AG04450 (cell line): Measurements from ENCODE around the gene GNPAT. TPM values are rescaled to one million over a fixed set of nuclear protein-coding genes. Genes with fewer than 3 reads are reported as not detected.

Source experiments
- CTCF ChIA-PET: fragments of 300-600, 350-600 bp; formaldehyde crosslinking; extraction: SDS; loops from one replicate; lab custom pipeline; 2022; ENCODE audit warnings: antibody characterized with exemption, inconsistent platforms; lab: Charles Lee
- POLR2A ChIA-PET: fragments of 350-600 bp; formaldehyde crosslinking; extraction: SDS; loops from one replicate; lab custom pipeline; 2021; ENCODE audit warnings: antibody characterized with exemption, inconsistent platforms; lab: Yijun Ruan, JAX
- DNase-seq: peaks from one replicate; pipeline ENCODE4 v3.0.0-alpha.2; 2011; ENCODE audit warnings: low read depth, low spot score
- H3K27ac ChIP-seq: one replicate; pipeline ENCODE4 v1.5.1; 2012; ENCODE audit warnings: low read depth, low read length, control low read depth
- H3K27me3 ChIP-seq: one replicate; pipeline ENCODE4 v1.6.0; 2012; ENCODE audit warnings: low read length; ENCODE audit not compliant: control insufficient read depth, insufficient read depth
- H3K4me3 ChIP-seq: 2 replicates; pipeline ENCODE4 v1.5.1; 2011; ENCODE audit warnings: mild to moderate bottlenecking, low read depth, low read length, control low read depth
- H3K9me3 ChIP-seq: 2 replicates; pipeline ENCODE4 v1.5.1; 2012; ENCODE audit warnings: low read length; ENCODE audit not compliant: control insufficient read depth, insufficient read depth
- polyA plus RNA-seq: library from polyadenylated mRNA; depleted of rRNA; stranded (reverse); fragments of >200 nt; gene quantifications from 2 replicates; pipeline ENCODE4 v1.2.3, GENCODE V29; 2011
- TF ChIP-seq, protein P1 (sequence below): IDR thresholded peaks from 2 replicates; pipeline ENCODE4 v1.5.1; 2011; ENCODE audit warnings: low read depth, low read length, control low read depth, inconsistent platforms

Gene GNPAT
- polyA plus RNA-seq, 1 experiment, result 56.1 TPM

DNA sequence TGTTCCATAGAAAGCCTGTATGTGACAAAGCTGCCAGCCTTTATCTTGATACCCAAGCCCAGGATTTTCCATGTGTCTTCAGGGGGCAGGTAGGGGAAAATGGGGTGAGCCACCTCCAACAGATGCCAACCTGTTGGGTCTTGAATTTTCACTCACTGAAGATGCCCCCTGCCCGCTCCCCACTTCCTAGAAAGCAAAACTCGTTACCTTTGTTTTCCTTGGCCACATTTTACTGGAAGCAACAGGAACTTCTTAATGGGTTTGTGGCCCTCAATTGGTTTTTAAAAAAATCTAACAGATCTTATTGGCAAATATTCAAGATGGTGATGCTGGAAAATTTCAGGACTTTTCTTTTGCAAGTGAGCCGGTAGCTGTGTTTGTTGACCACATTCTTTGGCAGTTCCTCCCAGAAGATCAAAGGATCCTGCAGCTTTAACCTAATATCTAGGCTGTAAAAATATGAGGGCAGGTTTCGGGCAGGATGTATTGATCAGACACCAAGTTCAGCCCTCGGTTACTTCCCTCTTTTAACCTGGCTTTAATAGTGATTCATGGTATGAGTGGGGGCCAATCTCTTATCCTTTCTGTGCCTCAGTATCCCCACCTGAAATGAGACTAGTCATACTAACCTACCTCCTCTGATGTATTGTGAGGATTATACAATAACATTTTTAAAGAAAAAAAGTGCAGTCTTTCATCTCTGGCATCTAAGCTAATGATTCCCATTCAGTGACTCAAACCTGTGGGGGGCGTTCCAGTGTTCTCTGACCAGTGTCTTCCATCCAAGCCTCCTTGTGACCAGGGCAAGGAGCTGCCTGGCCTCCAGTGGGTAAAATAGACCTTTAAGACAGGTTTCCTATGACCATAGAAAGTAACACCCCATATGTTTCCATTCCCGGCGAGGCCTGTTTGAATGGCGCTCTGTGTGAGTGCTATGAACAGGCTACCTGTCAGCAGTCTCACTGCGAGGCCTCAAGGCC, 21.3 kb upstream of the GNPAT start:
- H3K27ac ChIP-seq, result no peak overlapping the region
- peaks cover 20% of the 10 kb centered on the region for H3K27me3 ChIP-seq
- TF ChIP-seq, protein P1, sequence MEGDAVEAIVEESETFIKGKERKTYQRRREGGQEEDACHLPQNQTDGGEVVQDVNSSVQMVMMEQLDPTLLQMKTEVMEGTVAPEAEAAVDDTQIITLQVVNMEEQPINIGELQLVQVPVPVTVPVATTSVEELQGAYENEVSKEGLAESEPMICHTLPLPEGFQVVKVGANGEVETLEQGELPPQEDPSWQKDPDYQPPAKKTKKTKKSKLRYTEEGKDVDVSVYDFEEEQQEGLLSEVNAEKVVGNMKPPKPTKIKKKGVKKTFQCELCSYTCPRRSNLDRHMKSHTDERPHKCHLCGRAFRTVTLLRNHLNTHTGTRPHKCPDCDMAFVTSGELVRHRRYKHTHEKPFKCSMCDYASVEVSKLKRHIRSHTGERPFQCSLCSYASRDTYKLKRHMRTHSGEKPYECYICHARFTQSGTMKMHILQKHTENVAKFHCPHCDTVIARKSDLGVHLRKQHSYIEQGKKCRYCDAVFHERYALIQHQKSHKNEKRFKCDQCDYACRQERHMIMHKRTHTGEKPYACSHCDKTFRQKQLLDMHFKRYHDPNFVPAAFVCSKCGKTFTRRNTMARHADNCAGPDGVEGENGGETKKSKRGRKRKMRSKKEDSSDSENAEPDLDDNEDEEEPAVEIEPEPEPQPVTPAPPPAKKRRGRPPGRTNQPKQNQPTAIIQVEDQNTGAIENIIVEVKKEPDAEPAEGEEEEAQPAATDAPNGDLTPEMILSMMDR, result no peak
- ChIA-PET CTCF (interaction anchor here (1.0 kb wide), 1 partner anchor 9 kb away, joined by 3 read pairs; no protein-coding TSS in a partner anchor), POLR2A (no interaction called here)
- no peak overlapping the region for H3K4me3 ChIP-seq
- DNase-seq, result no peak
- H3K9me3 ChIP-seq, result no peaks in the 10 kb centered on the region; the same call in 1 of the 2 replicates

- no peak for DNase-seq
- Histone ChIP-seq H3K27me3 (peaks cover 15% of the 10 kb centered on the region), H3K27ac (no peak overlapping the region), H3K9me3 (no peaks in the 10 kb centered on the region; the same call in 1 of the 2 replicates), H3K4me3 (no peak overlapping the region)
- POLR2A ChIA-PET, result no interaction called here
- TF ChIP-seq, protein P1, result no peak
- CTCF ChIA-PET, result interaction anchor here (1.0 kb wide), 1 partner anchor 10 kb away, joined by 3 read pairs; no protein-coding TSS in a partner anchor
Observed at GRCh38 chr1:231220801-231221200, 20.2 kb upstream of the GNPAT start.

- H3K27ac ChIP-seq, result no peak overlapping the region
- TF ChIP-seq, protein P1, result no peak
- no peak for DNase-seq
- POLR2A ChIA-PET, result interaction anchor here (0.7 kb wide), 1 partner anchor 112 kb away, joined by 12 read pairs; the partner anchor contains the start of gene SPRTN
- H3K27me3 ChIP-seq, result no peaks in the 10 kb centered on the region
- CTCF ChIA-PET, result no interaction called here
- no peaks in the 10 kb centered on the region for H3K9me3 ChIP-seq
- H3K4me3 ChIP-seq, result no peak overlapping the region
Observed at GRCh38 chr1:231226156-231226555, 14.9 kb upstream of the GNPAT start.

DNA sequence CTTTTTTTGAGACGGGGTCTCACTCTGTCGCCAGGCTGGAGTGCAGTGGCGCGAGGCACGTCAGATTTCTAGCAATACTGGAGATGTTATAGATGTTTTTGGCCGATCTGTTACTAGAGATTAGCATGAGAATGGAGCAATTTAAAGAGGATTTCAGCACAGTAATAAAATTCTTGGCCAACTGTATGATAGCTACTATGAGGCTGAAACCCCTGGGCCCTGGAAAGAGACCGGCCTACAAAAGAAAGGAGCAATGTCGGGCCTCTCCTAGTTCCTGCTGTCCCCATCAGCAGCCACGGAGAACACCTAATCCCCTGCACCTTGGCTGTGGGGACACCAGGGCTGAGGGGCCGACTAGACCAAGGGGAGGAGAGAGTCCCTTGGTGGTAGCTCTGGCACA, 9.5 kb upstream of the GNPAT start:
- H3K4me3 ChIP-seq, result no peak overlapping the region
- POLR2A ChIA-PET, result no interaction called here
- TF ChIP-seq, protein P1, result no peak
- no peak for DNase-seq
- H3K27ac ChIP-seq, result no peak overlapping the region
- CTCF ChIA-PET, result no interaction called here
- H3K9me3 ChIP-seq, result no peaks in the 10 kb centered on the region
- H3K27me3 ChIP-seq, result no peaks in the 10 kb centered on the region
